GM12801 (cell line): ENCODE results near the gene CHEK2.

Experiments used
- TF ChIP-seq, protein P1 (sequence below): IDR thresholded peaks from one replicate; pipeline ENCODE4 v1.5.1; 2011; ENCODE audit warnings: control low read depth; ENCODE audit not compliant: insufficient read length; ENCODE audit errors: extremely low read depth

Gene CHEK2

GRCh38 chr22:28759861-28760560 lies 18.4 kb upstream of the CHEK2 start:
- TF ChIP-seq, protein P1, sequence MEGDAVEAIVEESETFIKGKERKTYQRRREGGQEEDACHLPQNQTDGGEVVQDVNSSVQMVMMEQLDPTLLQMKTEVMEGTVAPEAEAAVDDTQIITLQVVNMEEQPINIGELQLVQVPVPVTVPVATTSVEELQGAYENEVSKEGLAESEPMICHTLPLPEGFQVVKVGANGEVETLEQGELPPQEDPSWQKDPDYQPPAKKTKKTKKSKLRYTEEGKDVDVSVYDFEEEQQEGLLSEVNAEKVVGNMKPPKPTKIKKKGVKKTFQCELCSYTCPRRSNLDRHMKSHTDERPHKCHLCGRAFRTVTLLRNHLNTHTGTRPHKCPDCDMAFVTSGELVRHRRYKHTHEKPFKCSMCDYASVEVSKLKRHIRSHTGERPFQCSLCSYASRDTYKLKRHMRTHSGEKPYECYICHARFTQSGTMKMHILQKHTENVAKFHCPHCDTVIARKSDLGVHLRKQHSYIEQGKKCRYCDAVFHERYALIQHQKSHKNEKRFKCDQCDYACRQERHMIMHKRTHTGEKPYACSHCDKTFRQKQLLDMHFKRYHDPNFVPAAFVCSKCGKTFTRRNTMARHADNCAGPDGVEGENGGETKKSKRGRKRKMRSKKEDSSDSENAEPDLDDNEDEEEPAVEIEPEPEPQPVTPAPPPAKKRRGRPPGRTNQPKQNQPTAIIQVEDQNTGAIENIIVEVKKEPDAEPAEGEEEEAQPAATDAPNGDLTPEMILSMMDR = no peak

GRCh38 chr22:28750471-28750881 lies 8.9 kb upstream of the CHEK2 start:
- TF ChIP-seq, protein P1 = no peak

- TF ChIP-seq, protein P1 = no peak
Observed at GRCh38 chr22:28743852-28744251, 2.2 kb upstream of the CHEK2 start.

DNA sequence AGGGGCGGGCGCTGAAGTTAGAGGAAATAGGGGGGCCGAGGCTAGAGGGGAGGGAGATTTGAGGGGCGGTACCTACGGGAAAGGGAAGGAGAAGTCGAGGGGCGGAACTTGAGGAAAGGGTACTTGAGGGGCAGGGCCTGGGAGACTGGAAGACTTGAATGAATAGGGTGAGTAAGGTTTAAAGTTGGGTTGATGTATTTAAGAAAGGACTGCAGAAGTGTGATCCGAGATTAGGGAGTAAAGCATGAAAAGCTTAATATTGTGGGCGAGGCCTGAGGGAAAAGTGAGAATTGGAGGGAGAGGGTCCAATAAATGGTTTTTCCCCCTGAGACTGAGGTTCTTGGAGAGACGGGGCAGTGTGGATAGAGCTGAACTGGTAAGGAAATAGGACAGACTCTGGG lies 942 bp upstream of the CHEK2 start:
- TF ChIP-seq, protein P1 = no peak

DNA sequence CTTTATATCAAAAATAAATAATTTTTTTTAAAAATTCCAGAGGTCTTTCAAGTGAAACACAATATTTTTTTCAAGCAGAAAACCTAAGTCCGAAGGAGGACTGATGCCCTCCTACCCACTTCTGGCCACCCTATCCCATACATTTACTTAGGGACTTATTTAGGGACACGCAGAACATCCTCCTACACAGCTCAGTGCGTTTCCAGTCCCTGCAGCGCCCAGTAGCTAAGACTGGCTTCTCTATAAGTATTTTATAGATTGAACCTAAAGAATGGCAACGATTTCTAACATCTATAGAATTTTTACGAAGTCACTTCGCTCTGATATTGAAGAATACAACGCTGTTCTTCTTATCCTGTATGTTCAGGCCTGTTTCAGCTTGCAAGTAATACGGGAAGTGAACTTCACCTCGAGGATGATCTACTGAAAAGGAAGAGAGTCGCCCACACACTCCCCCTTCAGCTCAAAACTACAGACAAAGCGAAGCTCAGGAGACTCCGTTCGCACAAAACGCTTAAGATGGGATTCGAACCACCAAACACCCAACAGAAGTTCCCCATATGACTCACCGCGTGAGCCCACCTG lies 328 bp downstream of the CHEK2 start:
- TF ChIP-seq, protein P1 = no peak

GRCh38 chr22:28737701-28738100 lies 3.9 kb downstream of the CHEK2 start:
- TF ChIP-seq, protein P1 = no peak

GRCh38 chr22:28736301-28737155 lies 5.1 kb downstream of the CHEK2 start:
- TF ChIP-seq, protein P1 = no peak
